GM15510 (cell line): Measurements from ENCODE around the gene TREX2.

Source experiments
- POLR2A ChIP-seq: IDR thresholded peaks from 3 replicates; pipeline ENCODE4 v1.6.1; 2011; ENCODE audit warnings: borderline replicate concordance; ENCODE audit not compliant: insufficient read length; ENCODE audit errors: extremely low read depth

TREX2 gene

DNA sequence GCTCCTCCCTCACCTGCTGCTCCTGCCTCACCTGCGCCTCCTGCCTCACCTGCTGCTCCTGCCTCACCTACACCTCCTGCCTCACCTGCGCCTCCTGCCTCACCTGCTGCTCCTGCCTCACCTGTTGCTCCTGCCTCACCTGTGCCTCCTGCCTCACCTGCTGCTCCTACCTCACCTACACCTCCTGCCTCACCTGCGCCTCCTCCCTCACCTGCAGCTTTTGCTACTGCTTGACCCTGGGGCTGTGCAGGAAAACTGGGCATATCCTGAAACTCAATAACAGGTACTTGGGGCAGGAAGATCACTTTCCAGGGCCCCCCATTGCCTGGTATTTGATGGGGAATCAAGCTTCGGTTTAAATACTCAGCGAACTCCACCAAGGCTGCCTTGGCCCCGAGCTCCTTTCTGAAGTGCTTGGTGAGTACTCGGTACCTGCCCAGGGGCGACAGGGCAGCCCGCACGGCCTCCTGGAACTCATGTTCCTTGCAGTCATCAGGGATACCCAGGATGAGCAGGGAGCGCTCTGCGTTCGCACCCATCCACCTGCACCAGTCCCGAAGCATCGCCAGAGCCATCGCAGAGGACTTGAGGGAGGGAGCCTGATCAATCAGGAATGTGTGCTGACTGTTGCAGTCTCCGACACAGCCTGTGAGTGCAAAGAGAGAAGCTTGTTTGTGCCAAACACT is 47.4 kb downstream of the TREX2 start:
- no peak for TF ChIP-seq POLR2A

DNA sequence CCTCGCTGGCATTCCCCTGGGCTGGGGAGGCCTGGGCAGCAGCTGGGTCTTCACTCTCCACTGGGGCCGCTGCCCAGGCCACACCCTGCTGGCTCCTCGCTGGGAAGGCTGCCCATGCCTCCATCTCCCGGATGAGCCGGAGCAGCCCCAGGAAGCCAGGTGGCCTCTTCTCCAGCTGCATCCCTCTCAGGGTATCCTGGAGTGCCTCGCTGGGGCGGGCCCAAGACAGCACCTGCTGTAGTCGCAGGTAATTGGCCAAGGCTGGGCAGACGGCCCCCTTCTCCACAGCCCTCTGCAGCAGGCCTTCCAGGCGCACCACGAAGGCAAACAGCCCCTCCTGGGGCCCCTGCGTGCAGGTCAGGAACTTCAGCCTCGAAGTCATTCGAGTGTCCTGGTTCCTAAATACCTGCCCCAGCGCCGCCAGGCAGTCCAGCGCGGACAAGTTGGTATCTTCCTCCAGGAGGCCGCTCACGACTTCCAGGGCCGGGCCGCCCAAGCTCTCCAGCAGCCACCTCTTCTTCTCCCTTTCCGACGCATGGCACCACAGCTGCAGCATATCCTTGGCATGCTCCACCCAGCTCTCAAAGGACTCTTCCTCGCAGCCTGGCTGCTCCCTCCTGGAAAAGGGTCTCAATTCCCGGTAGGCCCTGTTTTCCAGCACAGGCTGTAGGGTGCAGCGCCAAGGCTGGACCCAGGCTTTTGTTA is 48.4 kb downstream of the TREX2 start:
- TF ChIP-seq POLR2A, result no peak

DNA sequence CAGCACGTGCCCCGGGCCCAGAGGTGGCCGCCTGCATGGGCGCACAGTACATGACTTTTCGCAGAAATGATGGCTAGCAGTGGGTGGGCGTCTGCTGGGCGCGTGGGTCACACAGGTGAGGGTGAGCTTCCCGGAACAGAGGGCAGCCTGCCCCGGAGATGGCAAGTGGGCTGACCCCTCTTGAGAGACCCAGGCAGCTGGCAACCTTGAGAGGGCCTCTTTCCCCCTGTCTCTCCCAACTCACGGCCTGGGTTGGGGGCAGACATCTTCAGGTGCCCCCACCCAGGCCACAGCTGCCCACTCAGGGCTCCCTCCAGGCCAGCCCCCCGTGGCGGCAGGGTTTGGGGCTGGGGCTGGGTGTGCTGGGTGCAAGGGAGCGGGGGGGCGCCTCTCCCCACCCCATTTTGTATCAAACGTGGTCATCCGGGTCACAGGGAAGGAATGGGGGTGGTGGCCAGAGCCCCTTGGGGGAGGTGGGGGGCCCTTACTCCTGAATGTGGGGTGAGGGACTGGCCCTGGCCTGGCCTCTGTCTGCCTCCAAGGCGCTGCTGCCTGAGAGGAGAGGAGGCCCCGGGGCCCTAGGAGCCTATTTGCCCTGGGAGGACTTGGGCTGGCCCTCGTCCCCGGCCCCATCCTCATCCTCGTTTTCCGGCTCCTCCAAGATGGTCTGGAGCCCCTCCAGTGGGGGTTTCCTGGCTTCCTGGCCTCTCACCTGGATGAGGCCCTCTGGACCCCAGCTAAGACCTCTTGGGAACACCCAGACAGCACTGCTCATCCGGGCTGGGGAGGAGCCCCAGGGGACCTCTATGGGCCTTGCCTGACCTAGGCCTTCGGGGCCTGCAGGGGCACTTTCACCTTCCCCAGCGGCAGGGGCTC is 49.3 kb downstream of the TREX2 start:
- TF ChIP-seq POLR2A, result no peak

DNA sequence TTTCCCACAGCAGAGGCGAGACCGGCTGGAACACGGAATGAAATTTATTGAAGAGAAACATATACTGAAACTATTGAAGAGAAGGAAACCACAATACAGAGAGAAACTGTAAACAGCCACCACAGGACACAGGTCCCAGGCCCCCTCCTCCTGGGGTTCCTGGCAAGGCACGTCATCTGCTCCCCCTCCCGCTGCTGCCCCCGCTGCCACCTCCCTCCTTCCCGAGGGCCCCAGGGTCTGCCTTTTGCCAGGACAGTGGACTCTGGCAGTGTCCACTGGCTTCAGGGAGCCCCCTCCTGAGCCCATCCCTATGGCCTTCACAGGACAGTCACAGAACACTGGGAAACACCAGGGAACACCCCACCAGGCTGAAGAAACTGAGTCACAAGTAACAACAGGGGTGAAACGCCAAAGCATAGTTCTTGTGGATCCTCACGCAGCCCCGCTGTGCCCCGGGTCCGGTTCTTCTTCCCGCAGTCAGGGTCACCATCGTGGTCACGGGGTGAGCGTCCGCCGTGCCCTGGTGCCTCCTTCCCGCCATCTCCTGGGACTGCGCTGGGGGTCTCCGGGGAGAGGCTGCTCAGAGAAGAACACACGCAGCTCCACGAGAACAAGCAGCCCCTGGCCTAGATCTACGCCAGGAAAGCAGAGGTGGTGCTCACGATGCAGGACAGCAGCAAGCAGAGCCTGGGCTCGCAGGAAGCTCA is 50.1 kb downstream of the TREX2 start:
- no peak for TF ChIP-seq POLR2A

DNA sequence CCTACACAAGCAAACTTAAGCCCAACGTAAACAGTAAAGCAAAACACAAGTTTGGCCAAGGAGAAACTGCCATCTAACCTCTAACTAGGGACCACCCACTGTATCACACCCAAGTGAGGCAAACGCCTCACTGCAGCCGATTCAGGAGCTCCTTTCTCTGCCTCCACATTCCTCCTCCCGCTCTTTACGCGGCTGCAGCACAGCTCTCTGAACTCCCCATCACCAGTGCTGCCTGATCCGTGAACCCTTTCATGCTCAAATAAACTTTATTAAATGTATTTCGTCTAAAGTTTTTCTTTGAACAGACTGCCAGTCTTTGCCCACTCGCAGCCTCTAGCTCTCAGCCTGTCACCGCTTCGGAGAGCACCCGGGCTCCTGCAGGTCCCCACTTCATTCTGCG is 51.2 kb downstream of the TREX2 start:
- no peak for TF ChIP-seq POLR2A
